Measurements from ENCODE around the gene ERBB3. TPM values are rescaled to one million over a fixed set of nuclear protein-coding genes. Genes with fewer than 3 reads are reported as not detected.

The ERBB3 gene
- total and polyA plus RNA-seq, 8 donors: 29.5 to 106 (median 50.3) TPM

GRCh38 chr12:56105609-56105902, 25.6 kb downstream of the ERBB3 start:
- FAIRE-seq: no peak
- Histone ChIP-seq H3K36me3 (peaks cover 0 to 56% (median 37%) of the 10 kb centered on the region in 3 donors), H3K4me3 (peak overlapping the region in 3 of 4 donors; percentile 59 to 86 (median 81)), H3K9me3 (no peaks in the 10 kb centered on the region), H3K27me3 (no peaks in the 10 kb centered on the region), H3K27ac (no peak overlapping the region), H3K4me1 (peaks cover 0 to 22% (median 8%) of the 10 kb centered on the region in 3 donors)
- 20 to 23% methylated on average over 2 of the region's 2 CpGs for WGBS, 2 donors
- intact Hi-C loops (cut with DNase I): no loop called here
- no peak for ATAC-seq
- TF ChIP-seq CTCF (IDR thresholded peaks at IDR 0.05): no peak
- no peak for DNase-seq

GRCh38 chr12:56107242-56107641, 27.3 kb downstream of the ERBB3 start:
- no peaks in the 10 kb centered on the region for H3K9me3 ChIP-seq
- DNase-seq (no peak), ATAC-seq (no peak), FAIRE-seq (no peak)
- no peak overlapping the region for H3K4me3 ChIP-seq
- H3K36me3 ChIP-seq: peaks cover 3 to 56% (median 42%) of the 10 kb centered on the region in 3 donors
- WGBS, 2 donors: 88 to 89% methylated on average over 3 of the region's 3 CpGs
- intact Hi-C loops (cut with DNase I): no loop called here
- H3K27me3 ChIP-seq: no peaks in the 10 kb centered on the region
- TF ChIP-seq CTCF (IDR thresholded peaks at IDR 0.05): no peak
- H3K27ac ChIP-seq: no peak overlapping the region
- H3K4me1 ChIP-seq: peaks cover 0 to 22% (median 8%) of the 10 kb centered on the region in 3 donors

- no peak for TF ChIP-seq CTCF (IDR thresholded peaks at IDR 0.05)
- H3K36me3 ChIP-seq: peaks cover 3 to 63% (median 50%) of the 10 kb centered on the region in 3 donors
- ATAC-seq (no peak), FAIRE-seq (no peak), DNase-seq (no peak)
- no peak overlapping the region for H3K4me3 ChIP-seq
- no peaks in the 10 kb centered on the region for H3K9me3 ChIP-seq
- H3K27me3 ChIP-seq: no peaks in the 10 kb centered on the region
- no peak overlapping the region for H3K27ac ChIP-seq
- H3K4me1 ChIP-seq: peaks cover 0 to 21% (median 3%) of the 10 kb centered on the region in 3 donors
- WGBS, 2 donors: 88 to 91% methylated on average over 5 of the region's 5 CpGs
- intact Hi-C loops (cut with DNase I): no loop called here
Measured at GRCh38 chr12:56110571-56110970, 30.6 kb downstream of the ERBB3 start.

GRCh38 chr12:56114084-56114483, 34.1 kb downstream of the ERBB3 start:
- Histone ChIP-seq H3K9me3 (no peaks in the 10 kb centered on the region), H3K36me3 (peaks cover 3 to 38% (median 36%) of the 10 kb centered on the region in 3 donors), H3K4me3 (no peak overlapping the region), H3K27ac (no peak overlapping the region), H3K4me1 (peaks cover 0 to 10% (median 4%) of the 10 kb centered on the region in 3 donors), H3K27me3 (no peaks in the 10 kb centered on the region)
- WGBS, 2 donors: 84 to 91% methylated on average over 1 of the region's 1 CpG
- ATAC-seq (no peak), DNase-seq (no peak), FAIRE-seq (no peak)
- intact Hi-C loops (cut with DNase I): no loop called here
- no peak for TF ChIP-seq CTCF (IDR thresholded peaks at IDR 0.05)

- no peaks in the 10 kb centered on the region for H3K9me3 ChIP-seq
- DNase-seq: peak in 2 of 6 donors; percentile 37 to 41
Measured at GRCh38 chr12:56115329-56115728, 35.4 kb downstream of the ERBB3 start.

More at GRCh38 chr12:56115329-56115728, 35.4 kb downstream of the ERBB3 start:
- no peak for FAIRE-seq
- intact Hi-C loops (cut with DNase I): loop anchor here in 1 of 3 donors (5.0 kb wide), 1 partner anchor 38 kb away; no protein-coding TSS in a partner anchor
- ATAC-seq: no peak
- peaks cover 0 to 17% (median 13%) of the 10 kb centered on the region in 3 donors for H3K4me1 ChIP-seq
- H3K27ac ChIP-seq: peak overlapping the region; percentile 76 to 94 (median 86)
- H3K36me3 ChIP-seq: peaks cover 3 to 25% (median 24%) of the 10 kb centered on the region in 3 donors
- no peaks in the 10 kb centered on the region for H3K27me3 ChIP-seq
- 27 to 31% methylated on average over 10 of the region's 10 CpGs for WGBS, 2 donors
- no peak for TF ChIP-seq CTCF (IDR thresholded peaks at IDR 0.05)
- H3K4me3 ChIP-seq: peak overlapping the region in 3 of 4 donors; percentile 65 to 84 (median 67)
